ENCODE results near the gene IVL.

IVL gene

GRCh38 chr1:152899027-152899426 is 9.3 kb upstream of the IVL start:
- DNase-seq = no peak

- no peak for DNase-seq
Observed at GRCh38 chr1:152899883-152900282, 8.5 kb upstream of the IVL start.

GRCh38 chr1:152901631-152902030 is 6.7 kb upstream of the IVL start:
- DNase-seq = no peak

- DNase-seq = no peak
Observed at GRCh38 chr1:152902636-152903035, 5.7 kb upstream of the IVL start.

GRCh38 chr1:152904688-152905440 is 3.5 kb upstream of the IVL start:
- no peak for DNase-seq

GRCh38 chr1:152906023-152906565 is 2.3 kb upstream of the IVL start:
- DNase-seq = peak; percentile 77

GRCh38 chr1:152909206-152909605 is 860 bp downstream of the IVL start:
- DNase-seq = no peak

- DNase-seq = no peak
Observed at GRCh38 chr1:152912471-152912870, 4.1 kb downstream of the IVL start.

GRCh38 chr1:152912900-152913299 is 4.6 kb downstream of the IVL start:
- DNase-seq = no peak

GRCh38 chr1:152917794-152918193 is 9.4 kb downstream of the IVL start:
- no peak for DNase-seq

- DNase-seq = peak; percentile 22
Observed at GRCh38 chr1:152919071-152919470, 10.7 kb downstream of the IVL start.

GRCh38 chr1:152924191-152924590 is 15.8 kb downstream of the IVL start:
- DNase-seq = no peak

GRCh38 chr1:152926091-152926490 is 17.7 kb downstream of the IVL start:
- DNase-seq = peak; percentile 27

GRCh38 chr1:152928671-152929070 is 20.3 kb downstream of the IVL start:
- no peak for DNase-seq

- no peak for DNase-seq
Observed at GRCh38 chr1:152932170-152932811, 23.9 kb downstream of the IVL start.

GRCh38 chr1:152933196-152933595 is 24.9 kb downstream of the IVL start:
- DNase-seq = no peak

GRCh38 chr1:152940614-152941013 is 32.3 kb downstream of the IVL start:
- DNase-seq = no peak

GRCh38 chr1:152941037-152941711 is 32.8 kb downstream of the IVL start:
- no peak for DNase-seq

- DNase-seq = no peak
Observed at GRCh38 chr1:152942161-152942560, 33.8 kb downstream of the IVL start.

- no peak for DNase-seq
Observed at GRCh38 chr1:152946248-152946647, 37.9 kb downstream of the IVL start.

- no peak for DNase-seq
Observed at GRCh38 chr1:152946651-152947256, 38.4 kb downstream of the IVL start, which contains the start of gene SPRR5. Gene SPRR5, plus strand, starts transcription at chr1:152947206. Its CDS starts 1,349 bp downstream, at chr1:152948555.

GRCh38 chr1:152951711-152952110 is 43.4 kb downstream of the IVL start:
- no peak for DNase-seq

GRCh38 chr1:152953761-152954160 is 45.4 kb downstream of the IVL start:
- no peak for DNase-seq

All from fibroblast of skin of right quadriceps (primary cell).